HepG2 (cell line): ENCODE data around the gene FOXS1. TPM values are rescaled to one million over a fixed set of nuclear protein-coding genes. Genes with fewer than 3 reads are reported as not detected.

ENCODE experiments used
- ATAC-seq: fragments of 200-7000 bp; cut with Tn5 transposase; 3 replicates; pipeline ENCODE4 v1.9.1; 2020; ENCODE audit warnings: mild to moderate bottlenecking, moderate library complexity
- BruUV-seq: library from RNA; stranded (reverse); fragments of 400-500 nt; replicated peaks from 2 replicates; lab custom pipeline; 2021; lab: Mats Ljungman, UMichigan
- CTCF ChIA-PET: fragments of 300-600 bp; formaldehyde crosslinking; extraction: SDS; loops from one replicate; lab custom pipeline; 2021; ENCODE audit warnings: low total read pairs, inconsistent platforms, low intra/inter-chr PET ratio; lab: Yijun Ruan, JAX
- POLR2A ChIA-PET: fragments of 350-600 bp; sonication (Branson Sonifier 250); formaldehyde crosslinking; loops from one replicate; lab custom pipeline; 2020; ENCODE audit warnings: antibody characterized with exemption, inconsistent platforms; lab: Yijun Ruan, JAX
- DNase-seq: peaks from one replicate; pipeline ENCODE4 v3.0.0-alpha.2; 2015; ENCODE audit warnings: low spot score
- FAIRE-seq: peaks from 3 replicates; lab custom pipeline; 2011; peaks lifted over from hg19 to GRCh38; lab: Jason Lieb, UNC
- H2AFZ ChIP-seq: one replicate; pipeline ENCODE4 v1.6.1; 2011; ENCODE audit warnings: low read length, inconsistent platforms
- H3K27ac ChIP-seq: fragments of 300-600 bp; 3 replicates; pipeline ENCODE4 v1.8.0; 2011; ENCODE audit warnings: mixed run types, mild to moderate bottlenecking, mixed read lengths, low read length, inconsistent platforms; ENCODE audit not compliant: insufficient read depth; ENCODE audit errors: extremely low read length
- H3K27me3 ChIP-seq, 2 experiments: fragments of 200-600 bp in 1 of 2; 2 replicates in 1 of 2; 3 replicates in 1 of 2; pipeline versions ENCODE4 v1.6.0 to v1.8.0; 2011; ENCODE audit warnings: low read length in 2 of 2, mild to moderate bottlenecking in 2 of 2, moderate library complexity in 2 of 2, inconsistent platforms in 1 of 2; ENCODE audit not compliant: insufficient read depth in 2 of 2, control insufficient read depth in 1 of 2
- H3K36me3 ChIP-seq, 2 experiments: fragments of 200-600 bp in 1 of 2; replicated peaks in 1 of 2; 2 replicates in 1 of 2; 3 replicates in 1 of 2; pipeline versions ENCODE4 v1.5.1 to v1.8.0; 2011; ENCODE audit warnings: low read length in 2 of 2, inconsistent platforms in 1 of 2; ENCODE audit not compliant: insufficient read depth in 2 of 2, control insufficient read depth in 1 of 2
- H3K4me1 ChIP-seq: 2 replicates; pipeline ENCODE4 v1.5.1; 2012; ENCODE audit warnings: low read length, inconsistent platforms; ENCODE audit not compliant: insufficient read depth
- H3K4me2 ChIP-seq: 2 replicates; pipeline ENCODE4 v1.6.0; 2011; ENCODE audit warnings: low read depth, low read length, inconsistent platforms
- H3K4me3 ChIP-seq, 3 experiments: fragments of 200-600 bp in 1 of 3; sonication (generic), shearing (Covaris generic) in 1 of 3; replicated peaks in 1 of 3; 2 replicates each; pipeline ENCODE4 v1.5.1; 2011 to 2016; ENCODE audit warnings: low read length in 3 of 3, inconsistent platforms in 2 of 3, low read depth in 2 of 3, mild to moderate bottlenecking in 2 of 3, control low read depth in 1 of 3, mixed read lengths in 1 of 3; ENCODE audit not compliant: insufficient read depth in 1 of 3
- H3K79me2 ChIP-seq: one replicate; pipeline ENCODE4 v1.6.1; 2011; ENCODE audit warnings: low read length, inconsistent platforms; ENCODE audit not compliant: insufficient read depth
- H3K9ac ChIP-seq: 2 replicates; pipeline ENCODE4 v1.6.0; 2011; ENCODE audit warnings: mild to moderate bottlenecking, low read depth, low read length, inconsistent platforms; ENCODE audit not compliant: insufficient read depth
- H3K9me3 ChIP-seq: 2 replicates; pipeline ENCODE4 v1.5.1; 2012; ENCODE audit warnings: mild to moderate bottlenecking, low read length
- H4K20me1 ChIP-seq: 2 replicates; pipeline ENCODE4 v1.6.0; 2011; ENCODE audit warnings: inconsistent platforms, mild to moderate bottlenecking, low read length, moderate library complexity; ENCODE audit not compliant: insufficient read depth
- HNRNPK ChIP-seq: fragments of 200-400 bp; formaldehyde crosslinking; IDR thresholded peaks from 2 replicates; pipeline ENCODE4 v1.6.1; 2018; ENCODE audit warnings: low read length, low read depth, moderate library complexity, mild to moderate bottlenecking; ENCODE audit not compliant: poor library complexity, severe bottlenecking
- PHF8 ChIP-seq: sonication (generic); formaldehyde crosslinking; IDR thresholded peaks from 2 replicates; pipeline ENCODE4 v1.5.0; 2020; ENCODE audit warnings: missing genetic modification reagents
- ZBTB34 ChIP-seq: sonication (generic); formaldehyde crosslinking; IDR thresholded peaks from 2 replicates; pipeline ENCODE4 v1.8.0; 2022; ENCODE audit warnings: mild to moderate bottlenecking, missing genetic modification reagents
- ZNF101 ChIP-seq: sonication (generic); formaldehyde crosslinking; IDR thresholded peaks from 2 replicates; pipeline ENCODE4 v1.4.0; 2020; ENCODE audit warnings: mild to moderate bottlenecking, low read depth, missing genetic modification reagents, borderline replicate concordance
- ZNF18 ChIP-seq: sonication (generic); formaldehyde crosslinking; IDR thresholded peaks from 2 replicates; pipeline ENCODE4 v1.8.0; 2022; ENCODE audit warnings: mild to moderate bottlenecking, missing genetic modification reagents; ENCODE audit not compliant: insufficient replicate concordance
- ZNF333 ChIP-seq: sonication (generic); formaldehyde crosslinking; IDR thresholded peaks from 2 replicates; pipeline ENCODE4 v1.4.0; 2020; ENCODE audit warnings: mild to moderate bottlenecking, missing genetic modification reagents, borderline replicate concordance
- ZNF777 ChIP-seq: sonication (generic); formaldehyde crosslinking; IDR thresholded peaks from 2 replicates; pipeline ENCODE4 v1.4.0; 2020; ENCODE audit warnings: missing genetic modification reagents
- WGBS: methylation state at CpG from one replicate; pipeline ENCODE4 v1.1.6; 2017; ENCODE audit warnings: low lambda C conversion rate; 5-methylcytosine and 5-hydroxymethylcytosine counted together
- in situ Hi-C: cut with HindIII; loops from 2 replicates; pipeline ENCODE4 v1.10.0; 2017; ENCODE audit warnings: low pct_unique_long_range_greater_than_20kb; ENCODE audit not compliant: extremely low pct_ligation_motif_present
- intact Hi-C: fragments of 100-400 bp; cut with micrococcal nuclease; formaldehyde crosslinking; loops from one replicate; pipeline ENCODE4 v1.10.0; 2022; ENCODE audit not compliant: unreplicated experiment
- polyA plus RNA-seq, 8 experiments: library from polyadenylated mRNA; depleted of rRNA in 3 of 8; stranded (reverse) in 7 of 8; unstranded in 1 of 8; fragments of >200 nt; fragmentation: Illumina TruSeq in 4 of 8; extraction: Trizol in 4 of 8; gene quantifications; 2 replicates each; pipeline versions ENCODE4 v1.2.1 to v1.2.3, GENCODE V29; 2011 to 2016; ENCODE audit warnings: low read depth in 4 of 8, missing spikeins in 1 of 8, mixed read lengths in 1 of 8; ENCODE audit not compliant: insufficient read depth in 1 of 8
- total RNA-seq, 5 experiments: library from RNA; depleted of rRNA; stranded (reverse); fragments of >200 nt; fragmentation: Illumina TruSeq; extraction: Trizol; gene quantifications; 2 replicates each; pipeline ENCODE4 v1.2.3, GENCODE V29; 2016; ENCODE audit warnings: low read depth in 1 of 5
- TF ChIP-seq, protein P1 (sequence below): sonication (generic); formaldehyde crosslinking; IDR thresholded peaks from 2 replicates; pipeline ENCODE4 v1.4.0; 2020; ENCODE audit warnings: missing genetic modification reagents, borderline replicate concordance

Gene FOXS1
- total and polyA plus RNA-seq, 2 of the 13 experiments (the other 11 are each of a cell fraction or from before 2014, with no cell fraction given), result not detected

GRCh38 chr20:31809661-31810060 is 35.7 kb downstream of the FOXS1 start:
- Histone ChIP-seq H3K27me3 (no peaks in the 10 kb centered on the region), H3K36me3 (no peaks in the 10 kb centered on the region), H3K9me3 (no peaks in the 10 kb centered on the region), H2AFZ (no peak overlapping the region), H3K79me2 (no peaks in the 10 kb centered on the region), H3K9ac (no peak overlapping the region)
- in situ Hi-C loops, result no loop called here
- BruUV-seq, result no TSS peak
- CTCF ChIA-PET, result no interaction called here
- intact Hi-C loops, result no loop called here
- 60% methylated on average over 3 of the region's 3 CpGs for WGBS
- DNase-seq, result no peak
- no peak for ATAC-seq
- FAIRE-seq, result peak; percentile 40
- TF ChIP-seq, protein P1, sequence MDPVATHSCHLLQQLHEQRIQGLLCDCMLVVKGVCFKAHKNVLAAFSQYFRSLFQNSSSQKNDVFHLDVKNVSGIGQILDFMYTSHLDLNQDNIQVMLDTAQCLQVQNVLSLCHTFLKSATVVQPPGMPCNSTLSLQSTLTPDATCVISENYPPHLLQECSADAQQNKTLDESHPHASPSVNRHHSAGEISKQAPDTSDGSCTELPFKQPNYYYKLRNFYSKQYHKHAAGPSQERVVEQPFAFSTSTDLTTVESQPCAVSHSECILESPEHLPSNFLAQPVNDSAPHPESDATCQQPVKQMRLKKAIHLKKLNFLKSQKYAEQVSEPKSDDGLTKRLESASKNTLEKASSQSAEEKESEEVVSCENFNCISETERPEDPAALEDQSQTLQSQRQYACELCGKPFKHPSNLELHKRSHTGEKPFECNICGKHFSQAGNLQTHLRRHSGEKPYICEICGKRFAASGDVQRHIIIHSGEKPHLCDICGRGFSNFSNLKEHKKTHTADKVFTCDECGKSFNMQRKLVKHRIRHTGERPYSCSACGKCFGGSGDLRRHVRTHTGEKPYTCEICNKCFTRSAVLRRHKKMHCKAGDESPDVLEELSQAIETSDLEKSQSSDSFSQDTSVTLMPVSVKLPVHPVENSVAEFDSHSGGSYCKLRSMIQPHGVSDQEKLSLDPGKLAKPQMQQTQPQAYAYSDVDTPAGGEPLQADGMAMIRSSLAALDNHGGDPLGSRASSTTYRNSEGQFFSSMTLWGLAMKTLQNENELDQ (CRISPR knock-in tag), result no peak
- TF ChIP-seq ZNF333 (CRISPR knock-in tag) (no peak), ZNF18 (CRISPR knock-in tag) (no peak), ZNF101 (CRISPR knock-in tag) (no peak), HNRNPK (no peak), ZNF777 (CRISPR knock-in tag) (no peak), PHF8 (CRISPR knock-in tag) (no peak), ZBTB34 (CRISPR knock-in tag) (no peak)
- TF ChIP-seq, all 625 proteins: peak for 0
- no peak overlapping the region for H3K4me2 ChIP-seq
- POLR2A ChIA-PET, result no interaction called here
- H3K27ac ChIP-seq, result no peak overlapping the region
- no peak overlapping the region for H3K4me3 ChIP-seq
- H4K20me1 ChIP-seq, result no peaks in the 10 kb centered on the region
- H3K4me1 ChIP-seq, result no peaks in the 10 kb centered on the region
